Thoracic aorta (tissue), 2 donors: Measurements from ENCODE around the gene ACSS1. TPM values are rescaled to one million over a fixed set of nuclear protein-coding genes. Genes with fewer than 3 reads are reported as not detected.

Source experiments
- ATAC-seq: fragments of 150-250 bp; one replicate; pipeline ENCODE4 v1.8.0; 2017; ENCODE audit warnings: low read depth; ENCODE audit not compliant: insufficient number of reproducible peaks, low FRiP score
- DNase-seq: peaks from one replicate; pipeline ENCODE4 v3.0.0-alpha.2; 2020; ENCODE audit warnings: low spot score
- H3K27ac ChIP-seq, 2 donors: fragments of 200-600 bp; sonication (generic); 1 replicate in 1 of 2; 2 replicates in 1 of 2; pipeline ENCODE4 v1.5.1; 2016; ENCODE audit warnings: mild to moderate bottlenecking in 2 of 2, moderate library complexity in 2 of 2
- H3K27me3 ChIP-seq: fragments of 200-600 bp; sonication (generic); replicated peaks from 2 replicates; pipeline ENCODE4 v1.6.0; 2016; ENCODE audit warnings: mild to moderate bottlenecking; ENCODE audit not compliant: insufficient read depth
- H3K36me3 ChIP-seq: fragments of 200-600 bp; sonication (generic); one replicate; pipeline ENCODE4 v1.5.1; 2016
- H3K4me1 ChIP-seq, 2 donors: fragments of 200-600 bp; sonication (generic); 1 replicate in 1 of 2; 2 replicates in 1 of 2; pipeline versions ENCODE4 v1.5.1 to v1.6.0; 2016; ENCODE audit warnings: low read depth in 2 of 2, mild to moderate bottlenecking in 1 of 2; ENCODE audit not compliant: control insufficient read depth in 1 of 2
- H3K4me3 ChIP-seq: fragments of 200-600 bp; sonication (generic); 2 replicates; pipeline ENCODE4 v1.5.1; 2016; ENCODE audit warnings: mild to moderate bottlenecking
- H3K9me3 ChIP-seq: fragments of 200-600 bp; sonication (generic); 2 replicates; pipeline ENCODE4 v1.5.1; 2016
- CTCF ChIP-seq: fragments of 200-600 bp; sonication (generic); IDR thresholded peaks from one replicate; pipeline ENCODE4 v1.5.1; 2019; ENCODE audit warnings: antibody characterized with exemption
- total RNA-seq, 2 donors: library from RNA; depleted of rRNA; stranded (reverse); fragments of >200 nt; gene quantifications; one replicate each; pipeline versions ENCODE4 v1.1.0 to v1.2.3, GENCODE V29; 2016

Gene ACSS1
- total RNA-seq, 2 donors from 2014 or later = 26.0 to 31.7 TPM

- Histone ChIP-seq H3K9me3 (no peaks in the 10 kb centered on the region), H3K4me1 (peaks cover 8 to 16% of the 10 kb centered on the region in 2 donors)
- ATAC-seq = no peak
These were observed 69.8 kb downstream of the ACSS1 start for GRCh38 chr20:24987873-24988835.

GRCh38 chr20:24987244-24987643 is 70.7 kb downstream of the ACSS1 start:
- no peak overlapping the region for H3K27ac ChIP-seq
- H3K4me3 ChIP-seq = no peak overlapping the region
- TF ChIP-seq CTCF = no peak
- H3K4me1 ChIP-seq = peaks cover 8 to 15% of the 10 kb centered on the region in 2 donors
- ATAC-seq (no peak), DNase-seq (no peak)
- H3K27me3 ChIP-seq = no peaks in the 10 kb centered on the region
- no peaks in the 10 kb centered on the region for H3K36me3 ChIP-seq
- H3K9me3 ChIP-seq = no peaks in the 10 kb centered on the region

More at GRCh38 chr20:24987873-24988835, 69.8 kb downstream of the ACSS1 start:
- TF ChIP-seq CTCF = no peak
- Histone ChIP-seq H3K36me3 (no peaks in the 10 kb centered on the region), H3K27me3 (no peaks in the 10 kb centered on the region), H3K27ac (no peak overlapping the region), H3K4me3 (no peak overlapping the region)
- DNase-seq = no peak

GRCh38 chr20:24986436-24987015 is 71.4 kb downstream of the ACSS1 start:
- H3K4me3 ChIP-seq = no peak overlapping the region
- no peaks in the 10 kb centered on the region for H3K9me3 ChIP-seq
- H3K27ac ChIP-seq = no peak overlapping the region
- DNase-seq (no peak), ATAC-seq (no peak)
- TF ChIP-seq CTCF = no peak
- H3K36me3 ChIP-seq = peaks cover 4% of the 10 kb centered on the region
- no peaks in the 10 kb centered on the region for H3K27me3 ChIP-seq
- H3K4me1 ChIP-seq = peaks cover 5 to 12% of the 10 kb centered on the region in 2 donors

- no peaks in the 10 kb centered on the region for H3K9me3 ChIP-seq
These were observed 72.1 kb downstream of the ACSS1 start for GRCh38 chr20:24985802-24986201.

More at GRCh38 chr20:24985802-24986201, 72.1 kb downstream of the ACSS1 start:
- DNase-seq (no peak), ATAC-seq (no peak)
- Histone ChIP-seq H3K4me1 (peaks cover 3 to 5% of the 10 kb centered on the region in 2 donors), H3K36me3 (peaks cover 4% of the 10 kb centered on the region), H3K27ac (no peak overlapping the region), H3K4me3 (no peak overlapping the region), H3K27me3 (no peaks in the 10 kb centered on the region)
- TF ChIP-seq CTCF = no peak
